NB4 (cell line): ENCODE data around the gene SCYGR7.

Source experiments
- DNase-seq: peaks from one replicate; pipeline ENCODE4 v3.0.0; 2010; ENCODE audit warnings: low read depth
- H3K4me3 ChIP-seq: one replicate; pipeline ENCODE4 v1.5.1; 2011; ENCODE audit warnings: mild to moderate bottlenecking, low read depth, low read length, moderate library complexity
- CTCF ChIP-seq: IDR thresholded peaks from one replicate; pipeline ENCODE4 v1.5.1; 2012; ENCODE audit warnings: low read depth, low read length
- MAX ChIP-seq: IDR thresholded peaks from 2 replicates; pipeline ENCODE4 v1.6.1; 2011; ENCODE audit warnings: low read depth, low read length
- MYC ChIP-seq: IDR thresholded peaks from 2 replicates; pipeline ENCODE4 v1.6.1; 2011; ENCODE audit warnings: low read depth, low read length
- POLR2A ChIP-seq: IDR thresholded peaks from 2 replicates; pipeline ENCODE4 v1.6.1; 2011; ENCODE audit warnings: mild to moderate bottlenecking; ENCODE audit not compliant: insufficient read length; ENCODE audit errors: extremely low read depth

SCYGR7 gene

DNA sequence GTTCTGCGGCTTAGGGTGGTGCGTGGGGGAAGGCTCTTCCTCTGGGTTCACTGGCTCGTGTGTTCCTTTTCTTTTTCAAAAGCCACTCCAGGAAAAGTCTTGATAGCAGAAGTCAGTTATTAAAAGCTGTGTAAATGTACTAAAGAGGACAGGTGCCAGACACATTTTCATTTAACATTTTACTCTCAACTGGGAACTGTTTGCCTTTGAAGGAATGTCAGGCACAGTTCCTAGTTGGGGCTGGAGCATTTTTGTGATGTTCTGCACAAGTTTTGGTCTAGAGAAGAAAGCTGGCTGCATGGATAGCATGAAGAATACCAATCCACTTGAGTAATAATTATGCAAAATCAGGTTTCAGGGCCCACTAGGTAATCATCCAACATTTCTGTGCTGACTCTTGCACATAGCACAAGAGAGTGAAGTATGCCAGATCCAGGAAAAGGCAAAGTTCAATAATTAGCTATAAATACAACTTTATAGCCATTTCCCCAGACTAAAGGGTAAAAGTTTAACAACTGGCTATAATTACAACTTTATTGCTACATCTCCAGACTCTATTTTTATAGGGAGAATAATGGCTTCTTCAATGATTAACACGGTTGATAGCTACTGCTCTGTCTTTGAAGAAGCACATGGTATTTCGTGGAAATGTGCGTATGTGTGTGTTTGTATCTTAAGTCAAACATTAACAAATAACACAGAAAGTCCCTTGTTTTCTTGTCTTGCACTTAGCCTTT lies 33.8 kb downstream of the SCYGR7 start:
- TF ChIP-seq MAX: peak; percentile 21; the same call in 1 of the 2 replicates
- no peak for TF ChIP-seq POLR2A
- no peak for TF ChIP-seq MYC
- no peak for TF ChIP-seq CTCF
- no peak overlapping the region for H3K4me3 ChIP-seq
- DNase-seq: no peak

- no peak for DNase-seq
- no peak overlapping the region for H3K4me3 ChIP-seq
- TF ChIP-seq MYC: no peak
- no peak for TF ChIP-seq POLR2A
- no peak for TF ChIP-seq MAX
- TF ChIP-seq CTCF: no peak
Measured at GRCh38 chr2:227765788-227766372, 37.7 kb downstream of the SCYGR7 start.

DNA sequence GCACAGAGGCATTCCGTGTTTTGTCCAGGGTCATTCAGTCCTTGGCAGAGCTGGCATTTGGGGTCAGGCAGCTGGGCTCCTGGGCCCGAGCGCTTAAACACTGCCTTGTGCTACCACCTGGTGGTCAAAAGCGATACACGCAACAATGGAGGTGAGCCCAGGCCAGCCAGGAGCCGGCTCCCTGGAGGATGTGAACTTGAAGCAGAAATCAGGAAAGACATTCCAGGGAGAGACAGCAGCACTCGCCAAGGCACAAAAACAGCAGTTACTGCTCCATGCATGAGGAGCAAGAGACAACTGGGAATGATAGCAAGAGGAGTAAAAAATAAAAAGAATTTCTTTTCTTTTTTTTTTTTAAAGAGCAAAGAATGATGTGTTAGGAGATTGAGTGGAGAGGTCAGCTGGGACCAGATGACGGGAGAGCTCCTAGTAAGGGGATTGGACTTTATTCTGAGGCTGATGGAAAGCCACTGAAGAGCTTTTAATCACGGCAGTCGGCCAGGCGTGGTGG lies 38.3 kb downstream of the SCYGR7 start:
- TF ChIP-seq MYC (no peak), CTCF (peak; percentile 85)
- H3K4me3 ChIP-seq: no peak overlapping the region
- DNase-seq: peak; percentile 79

DNA sequence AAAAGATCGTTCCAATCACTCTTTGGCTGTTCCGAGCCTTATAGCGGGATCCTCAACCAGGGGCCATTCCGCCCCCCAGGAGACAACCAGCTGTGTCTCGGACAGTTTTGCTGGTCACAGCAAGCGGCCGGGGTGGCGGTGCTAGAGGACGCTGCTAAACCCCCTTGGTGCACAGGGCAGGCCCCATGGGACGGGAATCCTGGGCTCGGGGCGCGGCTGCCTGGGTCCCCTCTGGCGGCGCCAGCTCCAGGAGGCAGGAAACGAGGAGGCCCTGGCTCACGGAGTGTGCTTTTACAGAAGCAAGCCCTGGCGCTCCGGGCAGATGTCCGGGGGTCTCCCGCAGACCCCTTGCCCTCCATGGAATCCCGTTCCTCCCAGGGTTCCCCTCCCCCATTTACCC lies 39.7 kb downstream of the SCYGR7 start:
- TF ChIP-seq CTCF (no peak), MYC (no peak), POLR2A (no peak), MAX (no peak)
- no peak for DNase-seq
- H3K4me3 ChIP-seq: no peak overlapping the region

DNA sequence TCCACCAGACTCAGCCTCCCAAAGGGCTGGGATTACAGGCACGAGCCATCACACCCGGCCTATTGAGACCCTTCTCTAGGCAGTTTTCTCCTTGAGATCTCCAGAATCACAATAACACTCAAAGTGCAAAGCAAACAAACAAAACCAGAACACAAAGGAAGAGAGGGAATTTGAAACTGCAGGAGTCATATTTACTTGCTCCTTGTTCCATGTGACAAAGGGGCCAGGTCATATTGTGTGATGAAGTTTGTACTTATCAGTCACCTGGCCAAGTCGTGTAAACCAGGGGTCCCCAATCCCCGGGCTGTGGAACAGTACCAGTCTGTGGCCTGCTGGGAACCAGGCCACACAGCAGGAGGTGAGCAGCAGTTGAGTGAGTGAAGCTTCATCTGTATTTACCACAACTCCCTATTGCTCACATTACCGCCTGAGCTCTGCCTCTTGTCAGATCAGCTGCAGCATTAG lies 44.1 kb downstream of the SCYGR7 start:
- H3K4me3 ChIP-seq: no peak overlapping the region
- TF ChIP-seq MYC: no peak
- TF ChIP-seq POLR2A: no peak
- peak; percentile 28 for DNase-seq

- TF ChIP-seq CTCF (no peak), MAX (no peak), POLR2A (no peak), MYC (no peak)
- H3K4me3 ChIP-seq: no peak overlapping the region
- DNase-seq: no peak
Measured at GRCh38 chr2:227772932-227773331, 44.8 kb downstream of the SCYGR7 start.
